ENCODE measurements around the gene UNC93A.
"Not testable (repeated sequence)": the region's sequence is repeated elsewhere in the genome, so short reads cannot be mapped to it uniquely, and the experiment has no call there.

UNC93A gene

GRCh38 chr6:167290786-167291622 lies at the start of gene UNC93A:
UNC93A (plus strand) TSS chr6:167291315; CDS start chr6:167291490, 175 bp downstream.
- TF ChIP-seq CTCF (IDR thresholded peaks at IDR 0.05; ENCODE audit: insufficient read depth, low read depth, low read length, missing control alignments), result no peak
- H3K4me3 ChIP-seq (ENCODE audit: low read depth, low read length), result no peak within 1 kb of the TSS
- no peak for DNase-seq (ENCODE audit: low read depth)

GRCh38 chr6:167241321-167242134 lies 49.6 kb upstream of the UNC93A start:
- DNase-seq (ENCODE audit: low read depth); H3K4me3 ChIP-seq (ENCODE audit: low read depth, low read length): not testable (repeated sequence)

DNA sequence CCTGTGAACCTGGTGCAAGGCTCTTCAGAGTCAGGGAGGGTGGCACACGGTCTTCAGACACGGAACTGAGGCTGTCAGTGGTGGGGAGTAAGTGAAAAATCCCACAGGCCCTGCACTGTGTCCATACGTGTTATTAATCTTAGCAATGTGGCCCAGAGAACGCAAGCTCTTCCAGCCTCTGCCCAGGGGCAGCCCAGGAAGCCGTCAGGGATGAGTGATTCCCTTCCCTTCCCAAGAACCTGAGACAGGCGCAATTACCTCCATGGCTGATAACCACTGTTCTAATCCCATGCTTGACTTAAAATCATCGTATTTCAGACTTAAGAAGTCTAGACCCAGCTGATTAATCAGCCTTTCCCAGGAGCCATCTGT lies 49.0 kb upstream of the UNC93A start:
- not testable (repeated sequence) for DNase-seq (ENCODE audit: low read depth); H3K4me3 ChIP-seq (ENCODE audit: low read depth, low read length)

DNA sequence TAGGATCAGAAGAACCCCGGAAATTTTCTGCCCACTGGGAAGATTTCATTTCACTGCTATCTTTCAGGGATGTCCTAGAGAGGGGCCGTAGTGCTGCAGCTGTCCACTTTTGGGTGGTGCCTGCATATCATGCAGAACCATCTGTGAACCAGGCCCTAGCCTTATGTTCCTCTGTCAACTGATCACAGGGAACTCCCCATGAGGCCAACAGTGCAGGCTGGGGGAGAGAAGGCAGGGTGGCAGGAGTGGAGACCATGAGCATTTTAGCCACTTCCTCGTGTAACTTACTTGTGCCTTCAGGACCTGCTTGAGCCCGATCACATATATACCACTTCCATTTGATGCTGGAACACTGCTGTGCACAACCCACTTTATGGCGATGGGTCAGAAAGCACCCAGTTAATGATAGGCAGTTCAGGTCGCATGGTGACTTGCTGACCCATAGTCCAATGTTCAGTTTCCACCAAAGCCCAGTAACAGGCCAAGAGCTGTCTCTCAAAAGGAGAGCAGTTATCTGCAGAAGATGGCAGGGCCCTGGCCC lies 48.5 kb upstream of the UNC93A start:
- H3K4me3 ChIP-seq (ENCODE audit: low read depth, low read length); DNase-seq (ENCODE audit: low read depth): not testable (repeated sequence)

DNA sequence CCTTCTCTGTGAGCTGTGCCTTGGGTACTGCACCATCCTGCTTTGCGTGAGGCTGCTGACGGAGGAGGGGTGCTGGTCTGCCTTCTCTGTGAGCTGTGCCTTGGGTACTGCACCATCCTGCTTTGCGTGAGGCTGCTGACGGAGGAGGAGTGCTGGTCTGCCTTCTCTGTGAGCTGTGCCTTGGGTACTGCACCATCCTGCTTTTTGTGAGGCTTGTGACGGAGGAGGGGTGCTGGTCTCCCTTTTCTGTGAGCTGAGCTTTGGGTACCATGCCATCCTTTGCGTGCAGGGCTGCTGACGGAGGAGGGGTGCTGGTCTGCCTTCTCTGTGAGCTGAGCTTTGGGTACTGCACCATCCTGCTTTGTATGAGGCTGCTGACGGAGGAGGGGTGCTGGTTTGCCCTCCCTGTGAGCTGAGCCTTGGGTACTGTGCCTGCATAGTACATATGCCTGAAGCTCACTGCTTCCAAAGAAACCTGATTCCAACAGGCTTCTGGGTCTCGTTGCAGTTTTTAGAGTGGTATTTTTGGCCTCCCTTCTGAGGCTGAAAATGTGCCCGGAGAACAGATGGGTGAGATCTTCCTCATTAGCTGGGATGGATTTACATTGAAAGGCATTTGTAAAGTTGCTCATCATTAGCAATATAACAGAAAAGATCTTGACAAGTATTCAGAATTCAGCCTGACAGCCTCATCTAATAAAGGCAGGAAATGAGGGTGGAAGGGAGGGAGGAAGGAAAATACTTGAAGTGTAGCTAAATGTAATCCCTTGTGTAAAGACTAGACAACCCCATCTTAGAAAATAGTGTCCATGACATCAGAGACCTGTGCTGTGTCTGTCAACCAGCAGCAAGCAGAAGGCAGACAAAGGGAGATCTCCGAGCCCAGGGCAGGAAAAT lies 46.8 kb upstream of the UNC93A start:
- TF ChIP-seq CTCF (IDR thresholded peaks at IDR 0.05; ENCODE audit: insufficient read depth, low read depth, low read length, missing control alignments), result no peak
- DNase-seq (ENCODE audit: low read depth), result no peak
- no peak overlapping the region for H3K4me3 ChIP-seq (ENCODE audit: low read depth, low read length)

DNA sequence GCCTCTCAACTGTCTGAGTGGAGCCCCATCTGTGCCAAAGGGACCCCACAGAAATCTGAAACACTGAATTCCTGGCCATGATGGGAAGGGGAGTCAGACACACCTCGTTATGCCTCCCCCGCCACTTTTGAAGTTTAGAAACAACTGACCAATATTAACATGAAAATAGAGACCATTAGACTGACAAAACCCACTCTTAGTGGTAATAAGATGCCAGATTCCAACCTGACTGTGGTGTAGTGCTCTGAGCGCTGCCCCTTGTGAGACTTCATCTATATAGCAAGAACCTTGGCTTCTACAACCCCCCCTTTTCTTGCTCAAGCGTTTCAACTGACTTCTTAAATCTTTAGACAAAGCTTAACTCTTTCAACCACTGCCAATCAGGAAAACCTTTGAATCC lies 46.1 kb upstream of the UNC93A start:
- TF ChIP-seq CTCF (IDR thresholded peaks at IDR 0.05; ENCODE audit: insufficient read depth, low read depth, low read length, missing control alignments), result no peak
- no peak for DNase-seq (ENCODE audit: low read depth)
- no peak overlapping the region for H3K4me3 ChIP-seq (ENCODE audit: low read depth, low read length)

DNA sequence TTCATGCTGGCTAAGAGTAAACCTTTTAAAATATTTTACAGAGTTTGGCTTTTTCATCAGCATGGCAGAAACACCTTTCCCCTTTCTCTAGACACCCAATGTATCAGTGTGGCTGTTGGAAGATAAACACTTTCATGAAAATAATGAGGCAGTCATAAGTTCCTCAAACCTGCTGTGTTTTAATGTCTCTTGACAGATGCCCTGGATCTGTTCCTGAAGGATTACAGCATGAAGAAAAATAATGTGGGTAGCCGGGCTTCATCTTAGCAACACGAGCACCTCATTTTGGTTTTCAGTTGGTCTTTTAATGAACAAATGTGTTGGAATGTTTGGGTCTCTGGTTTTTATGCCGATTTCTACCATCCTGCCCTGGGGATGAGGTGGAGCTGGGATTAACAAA lies 45.5 kb upstream of the UNC93A start:
- H3K4me3 ChIP-seq (ENCODE audit: low read depth, low read length), result no peak overlapping the region
- no peak for TF ChIP-seq CTCF (IDR thresholded peaks at IDR 0.05; ENCODE audit: insufficient read depth, low read depth, low read length, missing control alignments)
- DNase-seq (ENCODE audit: low read depth), result no peak

Measured in GM12865 (cell line).